Chondrocyte (in vitro differentiated cells): Measurements from ENCODE around the gene COL6A2. TPM values are rescaled to one million over a fixed set of nuclear protein-coding genes. Genes with fewer than 3 reads are reported as not detected.
A peak's percentile ranks its signal among the peaks of the same experiment; 100 is the strongest.

Experiments used
- DNase-seq: peaks from one replicate; pipeline ENCODE4 v3.0.0; 2021; ENCODE audit warnings: mixed read lengths, low spot score
- H3K27ac Mint-ChIP-seq: one replicate; pipeline ENCODE4 v1.8.0; 2021; ENCODE audit warnings: mild to moderate bottlenecking, moderate library complexity, mixed read lengths; ENCODE audit not compliant: unreplicated experiment
- H3K27me3 Mint-ChIP-seq: 2 replicates; pipeline ENCODE4 v1.8.0; 2021; ENCODE audit warnings: low read depth, mixed read lengths
- H3K36me3 Mint-ChIP-seq: 2 replicates; pipeline ENCODE4 v1.8.0; 2021; ENCODE audit warnings: low read depth, mixed read lengths
- H3K4me1 Mint-ChIP-seq: 2 replicates; pipeline ENCODE4 v1.8.0; 2021; ENCODE audit warnings: low read depth, mild to moderate bottlenecking, mixed read lengths
- H3K4me3 Mint-ChIP-seq: one replicate; pipeline ENCODE4 v1.8.0; 2021; ENCODE audit warnings: mild to moderate bottlenecking, moderate library complexity, mixed read lengths; ENCODE audit not compliant: unreplicated experiment
- H3K9me3 Mint-ChIP-seq: 2 replicates; pipeline ENCODE4 v1.8.0; 2021; ENCODE audit warnings: low read depth, mixed read lengths
- CTCF ChIP-seq: fragments of 200-600 bp; sonication (generic); IDR thresholded peaks from 2 replicates; pipeline ENCODE4 v1.5.0; 2021; ENCODE audit warnings: antibody characterized with exemption, mild to moderate bottlenecking, moderate library complexity
- total RNA-seq: library from RNA; stranded (reverse); gene quantifications from 3 replicates; pipeline ENCODE4 v1.2.1, GENCODE V29; 2021

COL6A2 gene
- total RNA-seq, 1 donor from 2014 or later: 1,646 TPM

GRCh38 chr21:46081022-46081861, 16.7 kb upstream of the COL6A2 start:
- H3K27me3 Mint-ChIP-seq: no peaks in the 10 kb centered on the region
- DNase-seq: peak; percentile 81
- peaks cover 6% of the 10 kb centered on the region for H3K9me3 Mint-ChIP-seq
- TF ChIP-seq CTCF: peak; percentile 11
- no peak overlapping the region for H3K27ac Mint-ChIP-seq
- peaks cover 2% of the 10 kb centered on the region for H3K36me3 Mint-ChIP-seq
- no peak overlapping the region for H3K4me3 Mint-ChIP-seq
- peaks cover 24% of the 10 kb centered on the region for H3K4me1 Mint-ChIP-seq

GRCh38 chr21:46081862-46082712, 15.8 kb upstream of the COL6A2 start:
- no peaks in the 10 kb centered on the region for H3K27me3 Mint-ChIP-seq
- peaks cover 12% of the 10 kb centered on the region for H3K9me3 Mint-ChIP-seq
- H3K4me1 Mint-ChIP-seq: peaks cover 24% of the 10 kb centered on the region
- peaks cover 2% of the 10 kb centered on the region for H3K36me3 Mint-ChIP-seq
- DNase-seq: no peak
- no peak overlapping the region for H3K4me3 Mint-ChIP-seq
- no peak for TF ChIP-seq CTCF
- H3K27ac Mint-ChIP-seq: no peak overlapping the region

- no peak for TF ChIP-seq CTCF
- no peaks in the 10 kb centered on the region for H3K27me3 Mint-ChIP-seq
- H3K4me1 Mint-ChIP-seq: peaks cover 24% of the 10 kb centered on the region
- no peak overlapping the region for H3K27ac Mint-ChIP-seq
- peaks cover 15% of the 10 kb centered on the region for H3K9me3 Mint-ChIP-seq
- H3K4me3 Mint-ChIP-seq: no peak overlapping the region
- peaks cover 2% of the 10 kb centered on the region for H3K36me3 Mint-ChIP-seq
- DNase-seq: no peak
These were observed 15.3 kb upstream of the COL6A2 start for GRCh38 chr21:46082713-46082962.

- H3K9me3 Mint-ChIP-seq: peaks cover 19% of the 10 kb centered on the region
- no peak overlapping the region for H3K27ac Mint-ChIP-seq
- DNase-seq: no peak
- TF ChIP-seq CTCF: no peak
- peaks cover 24% of the 10 kb centered on the region for H3K4me1 Mint-ChIP-seq
- no peaks in the 10 kb centered on the region for H3K27me3 Mint-ChIP-seq
- no peak overlapping the region for H3K4me3 Mint-ChIP-seq
- peaks cover 2% of the 10 kb centered on the region for H3K36me3 Mint-ChIP-seq
These were observed 14.7 kb upstream of the COL6A2 start for GRCh38 chr21:46082963-46083790.
